ENCODE measurements around the gene TRAPPC6A. TPM values are rescaled to one million over a fixed set of nuclear protein-coding genes. Genes with fewer than 3 reads are reported as not detected.

Gene TRAPPC6A
- total and polyA plus RNA-seq, 9 of the 15 experiments (the other 6 are each of a cell fraction or from before 2014, with no cell fraction given) = 0.82 to 23.6 (median 11.6) TPM

DNA sequence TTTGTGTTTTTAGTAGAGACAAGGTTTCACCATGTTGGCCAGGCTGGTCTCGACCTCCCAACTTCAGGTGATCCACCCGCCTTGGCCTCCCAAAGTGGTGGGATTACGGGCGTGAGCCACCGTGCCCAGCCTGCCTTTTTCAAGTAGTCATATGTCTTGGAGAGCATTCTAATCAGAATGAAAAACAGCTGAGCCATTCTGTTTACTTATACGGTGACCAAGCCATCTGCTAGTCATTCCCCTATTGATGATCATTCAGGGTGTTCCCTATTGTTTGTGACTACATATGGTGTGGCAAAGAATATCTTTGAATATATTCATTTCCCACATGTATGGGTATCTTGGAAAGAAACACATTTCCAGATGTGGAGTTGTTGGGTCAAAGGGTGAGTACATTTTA, 17.7 kb upstream of the TRAPPC6A start (continued):
- TF ChIP-seq, protein P1, sequence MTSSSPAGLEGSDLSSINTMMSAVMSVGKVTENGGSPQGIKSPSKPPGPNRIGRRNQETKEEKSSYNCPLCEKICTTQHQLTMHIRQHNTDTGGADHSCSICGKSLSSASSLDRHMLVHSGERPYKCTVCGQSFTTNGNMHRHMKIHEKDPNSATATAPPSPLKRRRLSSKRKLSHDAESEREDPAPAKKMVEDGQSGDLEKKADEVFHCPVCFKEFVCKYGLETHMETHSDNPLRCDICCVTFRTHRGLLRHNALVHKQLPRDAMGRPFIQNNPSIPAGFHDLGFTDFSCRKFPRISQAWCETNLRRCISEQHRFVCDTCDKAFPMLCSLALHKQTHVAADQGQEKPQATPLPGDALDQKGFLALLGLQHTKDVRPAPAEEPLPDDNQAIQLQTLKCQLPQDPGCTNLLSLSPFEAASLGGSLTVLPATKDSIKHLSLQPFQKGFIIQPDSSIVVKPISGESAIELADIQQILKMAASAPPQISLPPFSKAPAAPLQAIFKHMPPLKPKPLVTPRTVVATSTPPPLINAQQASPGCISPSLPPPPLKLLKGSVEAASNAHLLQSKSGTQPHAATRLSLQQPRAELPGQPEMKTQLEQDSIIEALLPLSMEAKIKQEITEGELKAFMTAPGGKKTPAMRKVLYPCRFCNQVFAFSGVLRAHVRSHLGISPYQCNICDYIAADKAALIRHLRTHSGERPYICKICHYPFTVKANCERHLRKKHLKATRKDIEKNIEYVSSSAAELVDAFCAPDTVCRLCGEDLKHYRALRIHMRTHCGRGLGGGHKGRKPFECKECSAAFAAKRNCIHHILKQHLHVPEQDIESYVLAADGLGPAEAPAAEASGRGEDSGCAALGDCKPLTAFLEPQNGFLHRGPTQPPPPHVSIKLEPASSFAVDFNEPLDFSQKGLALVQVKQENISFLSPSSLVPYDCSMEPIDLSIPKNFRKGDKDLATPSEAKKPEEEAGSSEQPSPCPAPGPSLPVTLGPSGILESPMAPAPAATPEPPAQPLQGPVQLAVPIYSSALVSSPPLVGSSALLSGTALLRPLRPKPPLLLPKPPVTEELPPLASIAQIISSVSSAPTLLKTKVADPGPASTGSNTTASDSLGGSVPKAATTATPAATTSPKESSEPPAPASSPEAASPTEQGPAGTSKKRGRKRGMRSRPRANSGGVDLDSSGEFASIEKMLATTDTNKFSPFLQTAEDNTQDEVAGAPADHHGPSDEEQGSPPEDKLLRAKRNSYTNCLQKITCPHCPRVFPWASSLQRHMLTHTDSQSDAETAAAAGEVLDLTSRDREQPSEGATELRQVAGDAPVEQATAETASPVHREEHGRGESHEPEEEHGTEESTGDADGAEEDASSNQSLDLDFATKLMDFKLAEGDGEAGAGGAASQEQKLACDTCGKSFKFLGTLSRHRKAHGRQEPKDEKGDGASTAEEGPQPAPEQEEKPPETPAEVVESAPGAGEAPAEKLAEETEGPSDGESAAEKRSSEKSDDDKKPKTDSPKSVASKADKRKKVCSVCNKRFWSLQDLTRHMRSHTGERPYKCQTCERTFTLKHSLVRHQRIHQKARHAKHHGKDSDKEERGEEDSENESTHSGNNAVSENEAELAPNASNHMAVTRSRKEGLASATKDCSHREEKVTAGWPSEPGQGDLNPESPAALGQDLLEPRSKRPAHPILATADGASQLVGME (CRISPR knock-in tag; IDR thresholded peaks at IDR 0.05) = no peak
- TF ChIP-seq PYGO2 (tag; IDR thresholded peaks at IDR 0.05) = no peak
- TF ChIP-seq, protein P2, sequence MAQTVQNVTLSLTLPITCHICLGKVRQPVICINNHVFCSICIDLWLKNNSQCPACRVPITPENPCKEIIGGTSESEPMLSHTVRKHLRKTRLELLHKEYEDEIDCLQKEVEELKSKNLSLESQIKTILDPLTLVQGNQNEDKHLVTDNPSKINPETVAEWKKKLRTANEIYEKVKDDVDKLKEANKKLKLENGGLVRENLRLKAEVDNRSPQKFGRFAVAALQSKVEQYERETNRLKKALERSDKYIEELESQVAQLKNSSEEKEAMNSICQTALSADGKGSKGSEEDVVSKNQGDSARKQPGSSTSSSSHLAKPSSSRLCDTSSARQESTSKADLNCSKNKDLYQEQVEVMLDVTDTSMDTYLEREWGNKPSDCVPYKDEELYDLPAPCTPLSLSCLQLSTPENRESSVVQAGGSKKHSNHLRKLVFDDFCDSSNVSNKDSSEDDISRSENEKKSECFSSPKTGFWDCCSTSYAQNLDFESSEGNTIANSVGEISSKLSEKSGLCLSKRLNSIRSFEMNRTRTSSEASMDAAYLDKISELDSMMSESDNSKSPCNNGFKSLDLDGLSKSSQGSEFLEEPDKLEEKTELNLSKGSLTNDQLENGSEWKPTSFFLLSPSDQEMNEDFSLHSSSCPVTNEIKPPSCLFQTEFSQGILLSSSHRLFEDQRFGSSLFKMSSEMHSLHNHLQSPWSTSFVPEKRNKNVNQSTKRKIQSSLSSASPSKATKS (CRISPR knock-in tag; IDR thresholded peaks at IDR 0.05) = no peak
- TF ChIP-seq BCL6 (CRISPR knock-in tag; IDR thresholded peaks at IDR 0.05) = no peak
- no peak for TF ChIP-seq POU5F1 (IDR thresholded peaks at IDR 0.05; ENCODE audit: borderline replicate concordance, low read depth, low read length, partially characterized antibody)
- TF ChIP-seq, protein P3, sequence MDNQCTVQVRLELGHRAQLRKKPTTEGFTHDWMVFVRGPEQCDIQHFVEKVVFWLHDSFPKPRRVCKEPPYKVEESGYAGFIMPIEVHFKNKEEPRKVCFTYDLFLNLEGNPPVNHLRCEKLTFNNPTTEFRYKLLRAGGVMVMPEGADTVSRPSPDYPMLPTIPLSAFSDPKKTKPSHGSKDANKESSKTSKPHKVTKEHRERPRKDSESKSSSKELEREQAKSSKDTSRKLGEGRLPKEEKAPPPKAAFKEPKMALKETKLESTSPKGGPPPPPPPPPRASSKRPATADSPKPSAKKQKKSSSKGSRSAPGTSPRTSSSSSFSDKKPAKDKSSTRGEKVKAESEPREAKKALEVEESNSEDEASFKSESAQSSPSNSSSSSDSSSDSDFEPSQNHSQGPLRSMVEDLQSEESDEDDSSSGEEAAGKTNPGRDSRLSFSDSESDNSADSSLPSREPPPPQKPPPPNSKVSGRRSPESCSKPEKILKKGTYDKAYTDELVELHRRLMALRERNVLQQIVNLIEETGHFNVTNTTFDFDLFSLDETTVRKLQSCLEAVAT (IDR thresholded peaks at IDR 0.05) = no peak
- TF ChIP-seq EP400 (IDR thresholded peaks at IDR 0.05) = no peak
- no peak for TF ChIP-seq CREB1 (IDR thresholded peaks at IDR 0.05)
- no peak for TF ChIP-seq CREB1 (CRISPR knock-in tag; IDR thresholded peaks at IDR 0.05)
- no peak for TF ChIP-seq SLC30A9 (CRISPR knock-in tag; IDR thresholded peaks at IDR 0.05)
- TF ChIP-seq, protein P4, sequence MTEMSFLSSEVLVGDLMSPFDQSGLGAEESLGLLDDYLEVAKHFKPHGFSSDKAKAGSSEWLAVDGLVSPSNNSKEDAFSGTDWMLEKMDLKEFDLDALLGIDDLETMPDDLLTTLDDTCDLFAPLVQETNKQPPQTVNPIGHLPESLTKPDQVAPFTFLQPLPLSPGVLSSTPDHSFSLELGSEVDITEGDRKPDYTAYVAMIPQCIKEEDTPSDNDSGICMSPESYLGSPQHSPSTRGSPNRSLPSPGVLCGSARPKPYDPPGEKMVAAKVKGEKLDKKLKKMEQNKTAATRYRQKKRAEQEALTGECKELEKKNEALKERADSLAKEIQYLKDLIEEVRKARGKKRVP (CRISPR knock-in tag; IDR thresholded peaks at IDR 0.05) = no peak
- TF ChIP-seq ZZZ3 (IDR thresholded peaks at IDR 0.05) = no peak
- TF ChIP-seq RBM34 (IDR thresholded peaks at IDR 0.05; ENCODE audit: borderline replicate concordance, insufficient read depth, low read length) = no peak
- TF ChIP-seq MCM3 (IDR thresholded peaks at IDR 0.05) = no peak
- TF ChIP-seq NFIX (CRISPR knock-in tag; IDR thresholded peaks at IDR 0.05; ENCODE audit: low read depth) = no peak
- TF ChIP-seq, protein P5, sequence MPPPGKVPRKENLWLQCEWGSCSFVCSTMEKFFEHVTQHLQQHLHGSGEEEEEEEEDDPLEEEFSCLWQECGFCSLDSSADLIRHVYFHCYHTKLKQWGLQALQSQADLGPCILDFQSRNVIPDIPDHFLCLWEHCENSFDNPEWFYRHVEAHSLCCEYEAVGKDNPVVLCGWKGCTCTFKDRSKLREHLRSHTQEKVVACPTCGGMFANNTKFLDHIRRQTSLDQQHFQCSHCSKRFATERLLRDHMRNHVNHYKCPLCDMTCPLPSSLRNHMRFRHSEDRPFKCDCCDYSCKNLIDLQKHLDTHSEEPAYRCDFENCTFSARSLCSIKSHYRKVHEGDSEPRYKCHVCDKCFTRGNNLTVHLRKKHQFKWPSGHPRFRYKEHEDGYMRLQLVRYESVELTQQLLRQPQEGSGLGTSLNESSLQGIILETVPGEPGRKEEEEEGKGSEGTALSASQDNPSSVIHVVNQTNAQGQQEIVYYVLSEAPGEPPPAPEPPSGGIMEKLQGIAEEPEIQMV (tag; conservative IDR thresholded peaks at IDR 0.05; ENCODE audit: low read depth) = no peak
- peak; percentile 21; the same call in 1 of the 2 replicates for TF ChIP-seq L3MBTL2 (IDR thresholded peaks at IDR 0.05)
- TF ChIP-seq BMI1 (IDR thresholded peaks at IDR 0.05; ENCODE audit: low read length) = no peak
- TF ChIP-seq ZKSCAN1 (IDR thresholded peaks at IDR 0.05; ENCODE audit: low read depth, low read length) = no peak

All from K562 (cell line).